ENCODE measurements around the gene CENPO.

Gene CENPO

DNA sequence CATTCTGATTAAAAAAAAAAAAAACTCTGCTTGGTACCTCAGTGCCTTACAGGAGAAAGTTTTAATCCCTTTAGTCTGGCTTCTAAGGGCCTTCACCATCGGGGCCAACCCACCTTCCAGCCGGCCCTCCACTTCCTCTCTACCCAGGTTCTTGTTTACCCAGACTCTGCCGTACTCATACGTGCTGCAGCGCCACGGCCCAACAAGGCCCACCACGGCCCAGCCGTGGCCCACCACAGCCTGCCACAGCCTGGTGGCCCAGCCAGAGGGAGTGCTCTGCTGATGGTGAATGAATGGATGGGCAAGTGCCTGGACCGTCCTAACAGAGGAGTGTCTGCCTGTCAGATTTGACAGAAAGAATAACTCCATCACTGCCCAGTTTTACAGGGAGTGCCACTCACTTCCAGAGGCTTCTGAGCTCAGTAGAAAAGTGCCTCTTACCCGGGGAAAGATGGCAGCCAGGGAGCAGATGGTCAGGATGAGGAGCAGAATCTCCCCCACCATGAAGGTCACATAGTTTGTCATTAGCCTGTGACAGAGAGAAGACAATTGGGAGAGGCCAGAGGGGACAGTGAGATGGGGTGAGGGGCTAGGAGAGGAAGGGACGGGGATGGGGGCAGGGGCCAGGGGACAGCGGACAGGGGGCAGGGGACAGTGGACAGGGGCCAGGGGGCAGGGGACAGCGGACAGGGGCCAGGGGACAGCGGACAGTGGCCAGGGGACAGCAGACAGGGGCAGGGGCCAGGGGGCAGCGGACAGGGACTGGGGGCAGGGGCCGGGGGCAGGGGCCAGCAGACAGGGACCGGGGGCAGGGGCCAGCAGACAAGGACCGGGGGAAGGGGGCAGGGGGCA, 38.2 kb downstream of the CENPO start:
- Histone ChIP-seq H3K27me3 (ENCODE audit: insufficient read depth, low read depth, severe bottlenecking) (no peaks in the 10 kb centered on the region), H3K4me3 (ENCODE audit: low read depth, low read length) (no peak overlapping the region), H3K27ac (no peak overlapping the region), H3K36me3 (peaks cover 64% of the 10 kb centered on the region), H3K9me3 (ENCODE audit: severe bottlenecking) (no peaks in the 10 kb centered on the region)
- no peak for TF ChIP-seq CTCF (IDR thresholded peaks at IDR 0.05; ENCODE audit: low read depth, low read length)
- DNase-seq: no peak

GRCh38 chr2:24832073-24832461, 38.8 kb downstream of the CENPO start:
- no peak overlapping the region for H3K4me3 ChIP-seq (ENCODE audit: low read depth, low read length)
- no peak for TF ChIP-seq CTCF (IDR thresholded peaks at IDR 0.05; ENCODE audit: low read depth, low read length)
- no peak for DNase-seq
- peak overlapping the region; percentile 33 for H3K27ac ChIP-seq
- no peaks in the 10 kb centered on the region for H3K9me3 ChIP-seq (ENCODE audit: severe bottlenecking)
- H3K36me3 ChIP-seq: peaks cover 66% of the 10 kb centered on the region
- H3K27me3 ChIP-seq (ENCODE audit: insufficient read depth, low read depth, severe bottlenecking): no peaks in the 10 kb centered on the region

DNA sequence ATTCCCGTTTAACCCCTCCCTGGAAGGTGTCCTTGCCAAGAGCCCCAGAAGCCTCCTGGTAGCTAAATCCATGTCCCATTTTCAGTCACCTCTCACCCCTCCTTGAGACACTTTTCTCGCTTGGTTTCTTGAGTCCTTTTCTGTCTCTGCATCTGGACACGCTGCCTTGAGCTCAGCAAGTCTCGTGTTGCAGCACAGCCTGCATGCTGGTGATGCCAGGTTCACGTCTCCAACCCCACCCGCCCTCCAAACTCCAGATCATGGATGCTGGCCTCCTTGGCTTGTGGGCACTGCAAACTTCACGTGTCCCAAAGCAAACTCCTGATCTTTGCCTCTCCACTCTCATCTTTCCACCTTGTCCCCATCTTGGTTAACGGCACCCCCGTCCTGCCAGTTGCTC, 39.3 kb downstream of the CENPO start:
- TF ChIP-seq CTCF (IDR thresholded peaks at IDR 0.05; ENCODE audit: low read depth, low read length): no peak
- DNase-seq: no peak
- H3K36me3 ChIP-seq: peaks cover 65% of the 10 kb centered on the region
- peak overlapping the region; percentile 33 for H3K27ac ChIP-seq
- H3K9me3 ChIP-seq (ENCODE audit: severe bottlenecking): no peaks in the 10 kb centered on the region
- no peaks in the 10 kb centered on the region for H3K27me3 ChIP-seq (ENCODE audit: insufficient read depth, low read depth, severe bottlenecking)
- H3K4me3 ChIP-seq (ENCODE audit: low read depth, low read length): no peak overlapping the region

DNA sequence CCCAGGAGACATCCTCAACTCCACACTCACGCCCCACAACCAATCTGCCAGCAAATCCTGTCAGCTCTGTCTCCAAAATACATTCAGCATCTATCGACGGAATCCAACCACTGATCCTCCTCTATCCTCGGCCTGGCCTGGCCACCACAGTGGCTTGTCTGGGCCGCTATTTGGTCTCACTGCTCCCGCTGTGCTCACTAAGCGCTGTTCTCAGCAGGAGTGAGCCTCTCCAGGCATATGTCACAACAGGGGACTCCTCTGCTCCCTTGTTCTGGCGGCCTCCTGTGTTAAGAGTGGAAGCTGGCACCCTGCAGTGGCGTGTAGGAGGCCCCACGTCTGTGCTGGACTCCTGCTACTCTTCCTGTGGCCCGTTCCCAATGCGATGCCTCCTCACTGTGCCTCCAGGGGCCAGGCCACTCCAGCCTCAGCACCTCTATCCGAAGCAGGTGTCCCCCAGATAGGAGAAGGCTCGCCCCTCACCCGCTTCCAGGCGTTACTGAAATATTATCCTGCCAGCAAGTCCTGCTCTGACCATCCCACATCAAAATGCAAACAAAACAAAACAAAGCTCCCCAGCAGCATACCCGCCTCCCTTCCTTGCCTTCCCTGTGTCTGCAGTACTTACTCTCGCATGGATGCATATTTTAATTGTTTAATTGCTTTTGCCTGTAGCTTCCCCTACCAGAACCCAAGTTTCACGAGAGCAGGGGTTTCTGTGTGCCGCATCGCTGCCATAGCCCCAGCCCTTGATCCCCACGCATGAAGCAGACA, 39.9 kb downstream of the CENPO start:
- Histone ChIP-seq H3K27ac (0 out of 2 replicates have a peak overlapping the region, but pooled peaks have one; percentile 14), H3K9me3 (ENCODE audit: severe bottlenecking) (no peaks in the 10 kb centered on the region), H3K27me3 (ENCODE audit: insufficient read depth, low read depth, severe bottlenecking) (no peaks in the 10 kb centered on the region), H3K36me3 (peaks cover 65% of the 10 kb centered on the region), H3K4me3 (ENCODE audit: low read depth, low read length) (no peak overlapping the region)
- TF ChIP-seq CTCF (IDR thresholded peaks at IDR 0.05; ENCODE audit: low read depth, low read length): no peak
- peak; percentile 49 for DNase-seq

DNA sequence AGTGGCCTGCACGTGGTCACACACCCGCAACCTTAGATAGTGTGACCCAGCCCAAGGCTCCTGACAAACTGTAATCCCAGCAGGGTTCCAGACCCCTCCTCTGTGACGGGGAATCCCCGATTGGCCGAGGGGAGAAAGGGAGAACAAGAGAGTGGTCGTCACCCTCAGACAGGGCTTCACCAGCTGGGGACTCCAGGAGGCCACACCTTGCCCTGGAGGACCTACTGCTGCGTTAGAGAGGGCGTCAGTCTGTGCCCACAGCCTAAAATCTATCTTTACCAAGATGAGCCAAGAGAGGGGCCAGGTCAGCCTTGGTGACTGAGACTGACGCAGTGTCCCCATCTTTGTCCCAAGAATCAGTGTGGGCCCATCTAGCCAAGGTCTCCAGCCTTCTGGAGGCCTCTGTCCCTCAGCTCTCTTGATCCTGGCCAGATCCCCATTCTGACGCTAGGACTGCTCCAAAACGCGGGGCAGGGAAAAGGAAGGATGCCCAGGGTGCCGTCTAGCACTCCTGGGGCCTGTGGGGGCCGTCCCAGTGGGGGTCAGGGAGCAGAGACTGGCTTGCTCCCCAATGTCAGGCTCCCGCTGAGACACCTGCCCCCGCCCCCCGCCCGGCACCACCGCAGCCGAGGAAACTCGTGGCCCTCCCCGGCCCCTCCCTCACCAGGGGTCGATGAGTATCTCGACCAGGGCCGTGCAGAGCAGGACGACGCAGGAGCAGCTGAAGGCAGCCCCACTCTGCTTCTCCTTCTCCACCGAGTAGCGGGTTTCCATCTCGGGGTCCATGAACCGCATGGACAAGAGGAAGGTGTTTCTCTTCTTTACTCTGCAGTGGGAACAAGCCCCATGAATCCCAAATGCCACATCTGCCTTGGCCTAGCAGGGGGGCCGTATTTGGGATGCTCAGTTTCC, 40.9 kb downstream of the CENPO start:
- TF ChIP-seq CTCF (IDR thresholded peaks at IDR 0.05; ENCODE audit: low read depth, low read length): no peak
- Histone ChIP-seq H3K9me3 (ENCODE audit: severe bottlenecking) (no peaks in the 10 kb centered on the region), H3K27me3 (ENCODE audit: insufficient read depth, low read depth, severe bottlenecking) (no peaks in the 10 kb centered on the region), H3K36me3 (peaks cover 69% of the 10 kb centered on the region), H3K27ac (no peak overlapping the region), H3K4me3 (ENCODE audit: low read depth, low read length) (no peak overlapping the region)
- no peak for DNase-seq

Data from WERI-Rb-1 (cell line).